DMS53 treated with DMSO at 0.1 percent for 48 hours (cell line): ENCODE data around the gene VPS39.
A peak's percentile ranks its signal among the peaks of the same experiment; 100 is the strongest.

Experiments used
- DNase-seq: peaks from one replicate; lab custom pipeline; 2025; ENCODE audit not compliant: unreplicated experiment; lab: John Stamatoyannopoulos, UW

The VPS39 gene

DNA sequence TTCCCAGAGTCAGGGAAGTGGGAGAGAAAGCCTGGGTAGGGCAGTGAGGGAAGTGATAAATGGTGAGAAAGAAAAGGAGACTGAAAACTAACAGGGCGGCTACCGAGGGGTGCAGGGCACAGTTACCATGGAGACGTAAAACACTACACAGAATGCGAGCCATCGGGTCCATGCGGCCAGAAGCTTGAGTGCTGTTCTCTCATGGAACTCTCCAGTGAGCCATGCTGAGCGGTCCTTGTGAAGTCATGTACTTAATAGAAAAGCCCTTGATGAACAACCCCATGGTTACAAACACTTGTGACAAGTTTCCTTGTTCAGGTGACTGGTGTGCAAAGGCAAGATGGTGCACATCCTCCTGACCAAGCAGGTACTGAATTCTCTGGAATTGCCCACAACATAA is 48.0 kb downstream of the VPS39 start:
- no peak for DNase-seq

DNA sequence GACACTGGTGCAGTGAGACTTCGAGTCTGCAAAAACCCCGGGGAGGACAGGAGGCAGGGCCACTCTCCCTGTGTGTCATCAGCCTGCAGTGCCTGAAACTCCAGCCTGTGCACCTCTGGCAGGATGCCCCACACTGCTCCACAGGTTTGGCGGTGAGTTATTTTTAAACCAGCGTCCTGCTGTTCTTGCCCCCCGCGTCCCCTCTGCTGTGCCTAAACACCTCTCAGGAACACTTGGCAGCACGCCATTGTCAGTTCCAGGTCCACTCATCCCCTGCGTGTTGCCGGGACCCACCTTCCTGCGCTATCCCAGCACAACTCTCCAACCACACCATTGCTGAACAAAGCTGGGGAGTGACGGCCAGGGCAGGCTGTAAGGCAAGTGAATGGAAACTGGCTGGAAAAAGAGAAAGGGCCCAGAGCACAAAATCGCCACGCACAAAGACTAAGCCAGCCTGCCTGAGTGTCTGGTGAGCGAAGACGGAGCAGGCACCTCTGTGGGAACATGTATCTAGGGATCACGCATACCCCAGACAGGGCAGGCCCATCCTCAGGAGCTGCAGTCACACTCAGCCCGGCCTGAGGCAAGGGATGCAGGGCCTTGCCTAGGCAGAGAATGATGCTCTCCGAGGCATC is 48.6 kb downstream of the VPS39 start:
- no peak for DNase-seq

DNA sequence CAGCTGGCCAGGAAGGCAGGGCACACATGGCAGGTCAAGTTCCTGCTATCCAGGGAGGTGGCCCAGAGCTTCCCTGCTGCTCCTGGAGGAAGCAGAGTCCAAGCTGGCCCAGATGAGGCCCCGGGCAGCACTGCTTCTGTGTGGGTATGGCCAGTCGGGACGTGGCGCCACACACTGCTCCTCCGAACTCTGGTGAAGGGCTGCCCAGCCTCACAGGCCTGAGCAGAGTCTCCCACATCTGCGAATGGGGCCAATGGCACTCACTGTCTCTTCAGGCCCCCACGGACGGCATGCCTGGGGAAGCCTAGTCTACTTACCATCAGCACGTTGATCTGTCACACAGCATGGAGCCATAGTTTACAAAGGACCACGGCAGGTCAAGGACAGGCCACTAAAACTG is 49.2 kb downstream of the VPS39 start:
- no peak for DNase-seq

DNA sequence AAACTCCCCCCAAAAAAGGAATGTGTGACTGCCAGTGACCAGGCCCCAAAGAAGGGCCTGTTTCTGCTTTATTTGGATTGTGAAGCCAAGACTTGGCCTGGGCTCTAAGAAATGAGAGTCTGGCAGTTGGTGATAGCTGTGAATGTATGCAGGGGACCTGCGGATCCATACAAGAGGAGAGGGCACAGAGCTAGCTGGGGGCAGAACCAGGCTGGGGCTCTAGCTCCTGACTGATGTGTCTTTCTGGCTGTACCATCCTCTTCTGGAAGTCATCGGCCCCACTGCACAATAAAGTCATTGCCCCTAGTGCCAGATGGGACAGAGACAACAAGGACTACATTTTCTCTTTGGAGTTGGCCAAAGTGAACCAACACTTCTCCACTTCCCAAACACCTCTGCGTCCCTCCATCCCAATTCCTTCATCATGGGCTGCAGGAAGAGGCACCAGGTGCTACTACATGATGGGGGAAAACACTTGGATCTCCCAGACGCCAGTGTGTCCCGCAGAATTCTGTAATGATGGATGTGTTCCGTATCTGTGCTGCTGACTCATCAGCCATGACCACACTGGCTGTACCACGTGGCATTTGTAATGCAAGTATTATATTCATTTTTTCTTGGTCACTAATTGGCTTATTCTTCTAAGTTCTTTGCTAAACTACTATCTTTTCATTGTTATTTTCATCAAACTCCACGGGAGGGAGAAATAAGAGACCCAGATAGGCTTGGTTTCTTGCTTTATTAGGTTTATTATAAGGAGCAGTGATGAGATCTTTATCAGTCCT is 49.9 kb downstream of the VPS39 start:
- no peak for DNase-seq

DNA sequence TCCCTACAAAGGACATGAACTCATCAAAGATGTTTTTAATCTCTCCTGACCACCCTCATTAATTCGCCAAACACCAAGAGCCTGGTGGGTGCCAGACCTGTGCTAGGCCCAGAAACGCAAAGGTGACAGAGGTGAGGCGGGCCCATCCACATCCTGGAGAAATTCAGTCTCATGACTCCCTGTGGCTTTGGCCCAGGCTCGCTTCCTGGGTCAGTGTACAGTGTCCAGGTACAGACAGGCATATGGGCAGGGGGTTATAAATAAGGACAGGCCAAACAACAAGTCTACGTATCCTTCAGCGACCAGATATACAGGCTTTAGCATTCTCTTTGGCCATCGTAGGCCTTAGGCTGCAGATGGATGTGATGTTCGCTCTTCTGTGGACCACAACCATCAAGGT is 50.7 kb downstream of the VPS39 start:
- DNase-seq = no peak

DNA sequence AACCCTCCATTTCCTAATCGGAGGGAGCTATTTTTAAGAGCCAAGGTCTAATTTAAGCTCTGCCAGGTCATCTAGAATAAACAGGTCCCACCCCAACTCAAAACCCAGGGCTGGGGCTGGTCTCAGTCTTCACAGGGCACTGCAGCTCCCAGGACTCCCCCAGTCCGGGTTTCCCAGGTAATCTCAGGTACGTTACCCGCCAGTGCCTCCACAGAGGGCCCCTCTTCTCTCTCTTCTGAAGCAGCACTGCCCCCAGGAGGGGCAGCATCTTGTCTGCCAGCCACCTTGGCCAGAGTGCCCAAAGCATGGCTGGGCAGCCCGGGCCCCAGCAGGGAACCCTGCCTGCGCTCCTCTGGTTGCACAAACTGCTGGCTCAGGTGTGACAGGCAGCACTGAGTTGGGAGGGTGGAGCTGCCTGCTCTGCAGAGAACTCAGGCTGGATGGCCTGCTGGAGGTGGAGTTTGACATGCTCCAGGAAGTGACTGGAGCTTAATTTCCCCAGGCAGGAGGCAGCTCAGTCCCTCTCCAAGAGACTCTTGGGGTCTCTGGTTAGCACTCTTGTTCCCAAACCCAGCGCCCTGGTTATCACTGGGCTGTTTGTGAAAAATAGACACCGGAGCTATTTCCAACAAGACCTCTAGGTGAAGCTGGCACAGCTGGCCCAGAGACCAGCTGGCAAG is 51.7 kb downstream of the VPS39 start, which contains the start of gene PLA2G4F:
PLA2G4F (minus strand) TSS at position 394 of the 680 bp plus-strand sequence; CDS start at position 307, 87 bp downstream.
- peak; percentile 79 for DNase-seq

DNA sequence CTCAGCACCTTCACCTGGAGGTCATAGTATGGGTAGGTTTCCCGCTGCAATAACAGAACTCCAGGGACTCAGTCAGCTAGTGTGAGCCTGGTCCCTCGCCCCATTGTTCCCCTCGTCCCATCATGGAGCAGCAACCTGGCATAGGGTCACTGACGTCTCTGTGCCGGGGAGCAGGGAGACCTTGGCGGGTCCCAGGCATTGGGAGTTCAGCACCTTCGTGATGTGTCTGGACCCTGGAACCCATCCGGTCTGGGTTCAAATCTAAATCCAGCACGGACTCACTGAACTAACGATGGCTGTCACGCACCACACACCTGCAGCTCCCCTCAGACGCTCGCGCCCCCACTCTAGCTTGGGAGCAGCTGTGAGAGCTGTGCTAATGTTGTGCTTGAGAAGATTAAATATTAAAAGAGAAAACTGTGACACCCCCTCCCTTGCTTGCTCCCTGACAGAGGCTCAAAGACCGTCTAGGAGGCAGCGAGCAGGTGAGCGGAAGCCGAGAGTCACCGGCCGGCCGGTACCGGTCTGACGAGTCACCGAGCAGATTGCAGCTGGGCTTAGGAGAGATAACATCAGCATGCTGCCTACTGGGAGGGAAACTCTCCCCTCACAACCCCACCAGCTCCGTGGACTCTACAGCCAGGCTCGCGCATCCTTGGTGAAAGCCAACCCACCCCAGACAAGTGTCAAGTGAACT is 52.4 kb downstream of the VPS39 start:
- DNase-seq = peak; percentile 72

DNA sequence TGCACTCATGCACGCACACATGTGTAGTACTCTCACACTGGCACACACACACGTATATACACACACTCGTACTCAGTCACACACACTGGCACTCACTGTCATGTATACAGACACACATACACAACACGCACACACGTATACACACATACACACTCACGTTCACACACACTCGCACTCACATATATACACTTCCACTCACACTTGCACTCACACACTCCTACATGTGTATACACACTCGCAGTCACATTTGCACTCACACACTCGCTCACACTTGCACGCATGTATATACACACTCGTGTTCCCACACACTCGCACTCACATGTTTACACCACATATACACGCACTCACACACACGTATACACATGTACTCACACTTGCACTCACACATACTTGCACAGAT is 53.1 kb downstream of the VPS39 start:
- DNase-seq = no peak

DNA sequence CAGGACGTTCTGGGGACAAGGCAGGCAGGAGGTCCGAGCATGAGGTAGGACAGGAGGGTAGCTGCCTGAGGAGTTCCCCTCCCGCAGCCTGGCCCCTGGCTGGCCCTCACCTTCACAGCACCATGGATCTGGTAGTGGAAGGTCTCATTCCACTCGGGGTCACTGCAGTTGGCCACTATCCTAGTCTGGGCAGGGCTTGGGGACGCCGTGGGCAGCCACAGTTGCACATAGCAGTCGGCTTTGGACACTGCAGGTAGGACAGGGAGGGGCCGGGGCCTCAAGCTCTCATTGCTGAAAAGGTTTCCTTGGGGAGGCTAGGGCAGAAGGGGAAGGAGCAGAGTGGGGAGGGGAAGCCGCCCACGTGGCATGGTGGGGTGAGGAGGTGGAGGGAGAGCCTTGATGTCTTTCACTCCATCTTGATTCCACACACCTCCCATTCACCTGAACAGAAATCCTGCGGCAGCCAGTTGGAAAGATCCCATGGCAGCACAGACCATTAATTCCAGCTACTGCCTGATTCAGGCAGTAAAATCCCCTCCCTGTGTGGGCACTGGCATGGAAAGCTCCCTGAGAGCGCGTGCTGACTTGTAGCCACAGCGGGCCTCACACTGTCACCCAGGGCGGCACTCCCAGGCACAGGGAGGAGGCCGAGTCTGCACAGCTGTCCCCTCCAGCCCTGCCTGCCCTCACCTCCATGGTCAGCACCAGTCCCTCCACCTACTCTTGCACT is 53.7 kb downstream of the VPS39 start:
- DNase-seq = no peak

DNA sequence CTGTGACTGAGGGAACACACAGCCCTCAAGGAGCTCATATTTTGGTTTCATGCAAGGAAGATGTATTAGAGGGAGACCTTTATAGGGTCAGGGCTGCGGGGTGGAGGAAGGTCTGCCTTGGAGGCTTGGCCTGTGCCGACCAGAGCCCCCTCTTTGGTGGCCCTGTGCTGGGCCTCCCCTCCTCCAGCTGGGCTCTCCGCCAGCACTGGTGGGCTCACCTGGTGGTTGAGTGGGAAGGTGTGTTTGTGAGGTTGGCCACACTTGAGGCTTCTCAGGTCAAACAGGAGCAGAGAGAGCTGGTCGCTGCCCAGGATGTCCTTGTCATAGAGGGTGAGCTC is 54.3 kb downstream of the VPS39 start:
- DNase-seq = no peak

DNA sequence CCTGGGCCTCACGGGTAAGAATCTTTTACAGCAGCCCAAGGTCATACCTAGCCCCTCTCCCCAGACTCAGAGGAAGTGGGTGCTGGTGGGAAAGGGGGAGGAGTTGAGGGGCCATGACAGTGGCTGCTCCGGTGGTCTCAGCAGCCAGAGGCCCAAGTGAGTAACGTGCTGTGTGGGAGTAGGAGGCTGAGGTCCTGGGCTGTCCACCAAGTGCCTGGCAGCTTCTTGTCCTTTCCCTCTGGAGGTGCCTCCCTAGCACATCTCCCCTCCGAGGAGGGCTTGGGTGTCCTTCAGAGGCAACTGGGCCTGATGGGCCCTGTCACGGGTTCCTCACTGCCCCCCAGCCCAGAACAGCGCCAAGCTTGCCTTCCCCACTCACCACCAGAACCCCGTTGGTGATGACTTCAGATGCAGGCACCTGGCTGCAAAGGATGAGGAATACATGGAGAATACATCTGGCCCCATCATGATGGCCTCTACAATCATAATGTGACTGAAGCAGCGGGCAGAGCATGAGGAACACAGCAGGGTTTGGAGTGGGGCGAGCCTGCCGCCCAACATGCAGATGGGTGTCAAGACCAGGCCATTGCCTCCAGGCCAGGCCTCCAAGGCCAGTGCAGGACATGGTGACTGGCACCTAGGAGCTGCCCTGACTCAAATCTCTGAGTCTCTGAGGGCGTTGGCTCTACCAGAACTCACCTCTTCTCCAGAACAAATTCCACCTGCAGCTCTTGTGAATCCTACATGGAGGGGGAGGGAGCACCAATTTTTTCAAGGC is 55.0 kb downstream of the VPS39 start:
- no peak for DNase-seq

DNA sequence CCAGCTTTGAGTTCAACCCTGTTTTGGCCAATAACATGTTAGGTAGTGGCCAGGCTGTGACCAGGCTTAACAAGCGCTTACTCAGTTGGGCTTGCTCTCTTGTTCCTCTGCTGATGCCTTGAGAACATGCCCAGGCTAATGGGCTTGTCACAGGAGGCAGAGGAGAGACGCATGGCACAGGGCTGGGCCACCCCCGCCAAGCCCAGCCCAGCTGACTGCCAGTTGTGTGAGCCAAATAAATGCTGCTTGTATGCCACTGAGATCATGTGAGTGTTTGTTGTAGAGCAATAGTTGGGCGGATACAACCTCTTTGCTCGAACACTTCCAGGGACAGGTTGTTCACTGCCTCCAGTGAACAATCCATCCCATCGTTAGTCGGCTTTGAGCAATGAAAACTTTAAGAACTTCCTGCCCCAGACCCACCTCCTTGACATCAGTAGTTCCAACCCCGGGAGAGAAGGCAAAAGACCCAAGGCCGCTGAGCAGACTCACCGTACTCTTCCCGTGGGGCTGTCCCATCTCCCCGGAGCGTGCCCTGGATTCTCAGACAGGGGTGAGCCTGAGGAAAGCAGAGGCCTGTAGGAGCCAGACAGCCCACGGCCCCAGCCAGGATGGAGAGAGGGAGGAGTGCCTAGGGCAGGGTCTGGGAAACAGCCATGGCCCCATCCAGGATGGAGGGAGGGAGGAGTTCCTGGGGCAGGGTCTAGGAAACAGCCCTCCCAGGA is 55.7 kb downstream of the VPS39 start:
- no peak for DNase-seq

DNA sequence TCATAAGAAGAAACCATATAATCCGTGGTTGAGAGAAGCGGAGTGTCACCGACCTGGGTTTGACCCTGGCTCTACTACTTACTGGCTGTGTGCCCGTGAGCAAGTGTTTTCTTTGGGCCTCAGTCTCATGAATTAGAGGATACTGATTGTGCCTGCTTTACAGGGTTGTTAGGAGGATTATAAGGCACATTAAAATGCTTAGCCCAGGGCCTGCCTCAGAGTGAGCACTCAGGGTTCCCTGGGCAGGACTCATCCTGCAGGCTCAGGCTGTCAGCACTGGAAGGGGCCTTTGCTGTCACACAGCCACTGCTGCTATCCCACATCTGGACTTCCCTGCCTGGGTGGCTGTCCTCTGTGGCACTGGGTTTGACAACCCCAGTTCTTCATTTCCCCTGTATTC is 56.4 kb downstream of the VPS39 start:
- DNase-seq = no peak

DNA sequence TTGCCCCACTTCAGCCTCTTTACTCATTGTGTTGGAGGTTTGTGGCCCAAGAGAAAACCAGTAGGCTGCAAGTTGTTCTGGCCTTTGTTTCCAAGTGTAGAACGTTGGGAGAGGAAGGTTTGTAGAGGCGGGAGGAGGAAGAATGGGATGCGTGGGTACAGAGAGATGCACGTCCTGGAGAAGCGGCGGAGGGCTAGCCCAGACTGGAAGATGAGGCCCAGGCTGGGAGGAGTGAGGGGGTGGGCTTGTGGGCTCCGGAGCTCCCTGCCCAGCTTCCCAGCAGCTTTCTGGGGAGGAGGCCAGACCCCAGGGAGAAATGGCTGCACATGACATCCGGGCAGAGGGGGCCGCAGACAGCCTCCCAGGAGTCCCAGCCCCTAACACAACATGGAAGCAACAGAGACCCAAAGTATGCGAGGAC is 57.0 kb downstream of the VPS39 start:
- no peak for DNase-seq

DNA sequence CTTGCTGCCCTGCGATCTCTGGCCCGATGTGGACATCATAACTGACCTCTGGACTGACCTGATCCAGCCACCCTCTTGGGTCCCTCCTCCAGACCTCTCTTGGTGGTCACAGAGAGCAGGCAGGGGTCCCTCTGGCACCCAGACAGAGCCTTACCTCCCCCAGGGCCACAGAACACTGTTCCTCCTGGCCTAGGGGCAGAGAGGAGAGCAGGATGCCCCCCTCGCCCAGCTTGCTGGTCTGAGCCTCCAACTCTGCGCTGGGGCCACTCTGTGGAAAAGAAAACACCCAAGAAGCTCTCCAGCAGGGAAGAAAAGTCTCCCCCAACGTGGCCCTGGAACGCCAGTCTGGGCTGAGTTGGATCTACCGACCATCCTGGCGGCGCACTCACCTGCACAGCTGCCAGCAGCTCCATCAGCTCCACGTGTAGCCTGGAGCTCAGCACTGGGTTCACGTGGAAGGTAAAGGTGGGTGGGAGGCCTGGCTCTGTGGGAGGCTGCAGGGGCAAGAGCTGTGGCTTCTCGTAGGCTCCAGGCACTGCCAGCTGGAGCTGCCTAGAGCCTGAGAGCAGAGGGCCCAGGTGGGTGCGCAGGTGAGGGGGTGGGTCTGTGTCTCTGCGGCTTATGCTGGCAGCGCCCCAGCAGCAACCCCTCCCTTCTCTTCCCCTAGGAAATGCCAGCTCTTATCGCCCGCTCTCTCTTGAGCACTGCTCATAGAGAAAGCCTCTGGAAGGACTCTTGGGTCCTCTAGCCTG is 57.7 kb downstream of the VPS39 start:
- no peak for DNase-seq

DNA sequence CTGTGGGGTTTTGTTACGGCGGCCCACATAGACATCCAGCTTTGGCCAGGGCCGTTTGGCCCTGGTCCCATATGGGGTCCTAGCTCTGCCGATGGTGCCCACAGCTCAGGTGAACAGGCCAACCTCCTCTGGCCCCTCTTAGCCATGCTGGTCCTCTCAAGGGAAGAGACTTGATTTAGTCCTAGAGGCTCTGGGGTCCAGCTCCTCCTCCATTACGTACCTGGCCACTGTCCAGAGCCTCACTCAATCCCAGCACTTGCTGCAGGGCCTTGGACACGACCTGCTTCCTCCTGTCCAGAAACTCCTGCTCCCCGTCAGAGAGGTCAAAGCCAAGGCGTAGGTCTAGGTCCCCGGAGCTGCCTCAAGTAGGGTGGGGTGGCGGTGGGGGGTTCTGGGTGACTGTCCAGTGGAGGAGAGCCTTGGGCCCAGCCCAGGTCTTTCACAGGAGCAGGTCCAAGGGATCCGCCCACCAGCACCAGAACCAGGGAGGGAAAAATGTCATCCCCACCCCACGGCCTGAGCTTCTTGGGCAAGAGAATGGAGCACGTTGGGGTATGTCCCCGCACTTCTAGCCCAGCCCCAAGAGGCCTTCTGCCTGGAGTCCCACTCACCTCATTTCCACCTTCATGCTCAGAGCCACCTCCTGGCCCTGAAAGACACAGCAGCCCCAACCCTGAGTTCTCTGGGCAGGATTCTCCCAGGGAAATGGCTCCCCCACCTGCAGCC is 58.4 kb downstream of the VPS39 start:
- DNase-seq = no peak

DNA sequence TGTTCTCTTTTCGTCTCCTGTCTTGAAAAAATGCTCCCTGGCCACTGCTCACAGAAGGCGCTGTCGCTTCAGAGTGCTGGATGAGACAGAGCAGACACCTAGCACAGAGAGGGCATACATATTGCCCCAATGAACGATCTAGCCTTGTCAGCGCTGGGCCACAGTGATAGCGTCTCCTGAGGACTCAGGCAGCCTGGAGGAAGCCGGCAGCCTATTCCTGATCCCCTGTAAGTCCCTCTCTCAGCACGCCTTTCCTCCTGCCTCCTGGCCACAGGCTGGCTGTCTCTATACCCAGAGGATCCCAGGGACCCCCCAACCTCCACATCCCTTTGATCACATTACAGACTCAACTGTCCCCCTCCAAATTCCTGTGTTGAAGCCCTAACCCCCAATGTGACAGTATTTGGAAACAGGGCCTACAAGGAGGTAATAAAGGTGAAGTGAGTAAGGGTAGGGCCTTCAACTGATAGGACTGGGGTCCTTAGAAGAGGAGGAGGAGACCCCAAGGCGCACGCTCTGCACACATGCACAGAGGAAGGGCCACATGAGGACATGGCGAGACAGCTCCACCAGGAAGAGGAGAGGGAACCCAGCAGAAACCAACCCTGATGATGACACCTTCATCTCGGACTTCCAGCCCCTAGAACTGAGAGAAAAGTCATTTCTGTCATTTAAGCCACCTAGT is 59.2 kb downstream of the VPS39 start:
- DNase-seq = no peak

DNA sequence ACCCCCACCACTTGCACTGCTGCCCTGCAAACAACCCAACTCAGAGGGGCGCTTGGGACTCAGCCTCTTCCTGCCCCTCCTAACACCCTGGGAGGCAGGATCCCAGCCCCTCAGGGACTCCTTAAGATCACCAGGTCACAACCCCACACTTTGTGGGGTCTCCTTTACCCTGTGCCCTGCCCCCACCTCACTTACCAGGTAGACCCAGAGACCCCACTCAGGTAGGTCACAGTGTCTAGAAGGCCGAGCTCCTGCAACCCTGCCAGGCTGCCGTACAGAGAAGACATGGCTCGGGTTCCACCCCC is 60.7 kb downstream of the VPS39 start:
- no peak for DNase-seq
